Cardiac muscle cell (in vitro differentiated cells and primary cell): ENCODE data around the gene CST4. TPM values are rescaled to one million over a fixed set of nuclear protein-coding genes. Genes with fewer than 3 reads are reported as not detected.
A peak's percentile ranks its signal among the peaks of the same experiment; 100 is the strongest.

Experiments used
- DNase-seq, 2 donors: peaks; one replicate each; pipeline versions ENCODE4 v3.0.0 to v3.0.0-alpha.2; 2010 to 2017; ENCODE audit warnings: low read depth in 1 of 2, low spot score in 1 of 2
- H3K27ac ChIP-seq: fragments of 200-600 bp; sonication (generic); 2 replicates; pipeline ENCODE4 v1.5.1; 2016
- H3K27me3 ChIP-seq: fragments of 200-600 bp; sonication (generic); 2 replicates; pipeline ENCODE4 v1.6.0; 2016; ENCODE audit warnings: control low read depth
- H3K36me3 ChIP-seq: fragments of 200-600 bp; sonication (generic); 2 replicates; pipeline ENCODE4 v1.5.1; 2016; ENCODE audit warnings: control low read depth
- H3K4me1 ChIP-seq: fragments of 200-600 bp; sonication (generic); 2 replicates; pipeline ENCODE4 v1.8.1; 2017; ENCODE audit warnings: low read depth, mild to moderate bottlenecking, mixed run types
- H3K4me3 ChIP-seq: fragments of 200-600 bp; sonication (generic); 2 replicates; pipeline ENCODE4 v1.5.1; 2016; ENCODE audit warnings: mild to moderate bottlenecking
- H3K9me3 ChIP-seq: fragments of 200-600 bp; sonication (generic); 2 replicates; pipeline ENCODE4 v1.5.1; 2017; ENCODE audit warnings: low read depth, mild to moderate bottlenecking, control low read depth
- CTCF ChIP-seq: IDR thresholded peaks from 2 replicates; pipeline ENCODE4 v1.5.1; 2012; ENCODE audit warnings: low read depth, mild to moderate bottlenecking, low read length
- polyA plus RNA-seq: library from polyadenylated mRNA; unstranded; fragments of >200 nt; fragmentation: Nextera tagmentation; extraction: Ambion mirVana; gene quantifications from 2 replicates; pipeline ENCODE4 v1.2.1, GENCODE V29; 2016
- total RNA-seq: library from RNA; depleted of rRNA; stranded (reverse); fragments of >200 nt; gene quantifications from 2 replicates; pipeline ENCODE4 v1.2.3, GENCODE V29; 2016

Gene CST4
- total and polyA plus RNA-seq, 2 experiments from 2014 or later: not detected

GRCh38 chr20:23652371-23652770 is 36.5 kb downstream of the CST4 start:
- H3K36me3 ChIP-seq: no peaks in the 10 kb centered on the region
- no peaks in the 10 kb centered on the region for H3K9me3 ChIP-seq
- no peaks in the 10 kb centered on the region for H3K4me1 ChIP-seq
- no peak for TF ChIP-seq CTCF
- no peak for DNase-seq
- no peak overlapping the region for H3K4me3 ChIP-seq
- no peaks in the 10 kb centered on the region for H3K27me3 ChIP-seq
- H3K27ac ChIP-seq: no peak overlapping the region

GRCh38 chr20:23651117-23651516 is 37.7 kb downstream of the CST4 start:
- Histone ChIP-seq H3K9me3 (no peaks in the 10 kb centered on the region), H3K4me1 (no peaks in the 10 kb centered on the region), H3K27ac (no peak overlapping the region), H3K36me3 (no peaks in the 10 kb centered on the region), H3K4me3 (no peak overlapping the region), H3K27me3 (no peaks in the 10 kb centered on the region)
- no peak for TF ChIP-seq CTCF
- DNase-seq: no peak

- no peaks in the 10 kb centered on the region for H3K27me3 ChIP-seq
- no peak for TF ChIP-seq CTCF
- H3K4me3 ChIP-seq: no peak overlapping the region
- no peaks in the 10 kb centered on the region for H3K4me1 ChIP-seq
- H3K9me3 ChIP-seq: no peaks in the 10 kb centered on the region
- no peaks in the 10 kb centered on the region for H3K36me3 ChIP-seq
- DNase-seq: no peak
- no peak overlapping the region for H3K27ac ChIP-seq
Measured at GRCh38 chr20:23649830-23650417, 38.9 kb downstream of the CST4 start.

- no peak for TF ChIP-seq CTCF
Measured at GRCh38 chr20:23649242-23649641, 39.6 kb downstream of the CST4 start.

GRCh38 chr20:23647346-23647745 is 41.5 kb downstream of the CST4 start:
- peak in 1 of 2 donors; percentile 52 for DNase-seq
- no peak for TF ChIP-seq CTCF
- H3K9me3 ChIP-seq: no peaks in the 10 kb centered on the region
- no peaks in the 10 kb centered on the region for H3K27me3 ChIP-seq
- no peak overlapping the region for H3K4me3 ChIP-seq
- H3K27ac ChIP-seq: no peak overlapping the region
- H3K36me3 ChIP-seq: no peaks in the 10 kb centered on the region
- H3K4me1 ChIP-seq: no peaks in the 10 kb centered on the region

More at GRCh38 chr20:23649242-23649641, 39.6 kb downstream of the CST4 start:
- no peaks in the 10 kb centered on the region for H3K27me3 ChIP-seq
- no peak for DNase-seq
- H3K4me1 ChIP-seq: no peaks in the 10 kb centered on the region
- no peaks in the 10 kb centered on the region for H3K9me3 ChIP-seq
- no peak overlapping the region for H3K4me3 ChIP-seq
- no peak overlapping the region for H3K27ac ChIP-seq
- no peaks in the 10 kb centered on the region for H3K36me3 ChIP-seq
